HCT116 (cell line): ENCODE results near the gene TMEM132C.

Source experiments
- ATF3 ChIP-seq: IDR thresholded peaks from 2 replicates; pipeline ENCODE4 v1.6.1; 2012
- CTCF ChIP-seq, 3 experiments: fragments of 200-600 bp in 1 of 3; sonication (generic) in 1 of 3; IDR thresholded peaks in 2 of 3; conservative IDR thresholded peaks in 1 of 3; 2 replicates each; pipeline ENCODE4 v1.5.1; 2012 to 2017; ENCODE audit warnings: low read depth in 2 of 3, low read length in 2 of 3, antibody characterized with exemption in 1 of 3, borderline replicate concordance in 1 of 3, control low read depth in 1 of 3, mild to moderate bottlenecking in 1 of 3, mixed read lengths in 1 of 3, mixed run types in 1 of 3, moderate library complexity in 1 of 3; ENCODE audit not compliant: insufficient read depth in 1 of 3
- EZH2phosphoT487 ChIP-seq: fragments of 200-600 bp; IDR thresholded peaks from 2 replicates; pipeline ENCODE4 v1.6.1; 2018; ENCODE audit warnings: antibody characterized with exemption, borderline replicate concordance
- MAX ChIP-seq: IDR thresholded peaks from 2 replicates; pipeline ENCODE4 v1.6.1; 2012
- POLR2A ChIP-seq: IDR thresholded peaks from 2 replicates; pipeline ENCODE4 v1.7.0; 2011; ENCODE audit warnings: borderline replicate concordance; ENCODE audit not compliant: insufficient read depth, insufficient read length; ENCODE audit errors: extremely low read depth
- POLR2AphosphoS5 ChIP-seq: IDR thresholded peaks from 2 replicates; pipeline ENCODE4 v1.6.1; 2011; ENCODE audit warnings: mild to moderate bottlenecking, low read depth, low read length, moderate library complexity
- SP1 ChIP-seq: IDR thresholded peaks from 2 replicates; pipeline ENCODE4 v1.6.1; 2012; ENCODE audit warnings: low read depth
- YY1 ChIP-seq: IDR thresholded peaks from 2 replicates; pipeline ENCODE4 v1.6.1; 2011; ENCODE audit warnings: low read length, low read depth, moderate library complexity, mild to moderate bottlenecking; ENCODE audit not compliant: insufficient replicate concordance; ENCODE audit errors: extremely low read depth

- TF ChIP-seq POLR2AphosphoS5 (no peak), CTCF (IDR thresholded peaks at IDR 0.05 in 2 of 3, conservative IDR thresholded peaks at IDR 0.05 in 1 of 3; ENCODE audit: borderline replicate concordance in 1 of 3, insufficient read depth in 1 of 3, low read depth in 2 of 3, low read length in 2 of 3) (no peak), EZH2phosphoT487 (no peak), YY1 (no peak), SP1 (no peak), ATF3 (no peak), POLR2A (no peak), MAX (no peak)
Measured at GRCh38 chr12:128617304-128617833, 350.4 kb downstream of the TMEM132C start.
